Measurements from ENCODE around the gene CAVIN3. TPM values are rescaled to one million over a fixed set of nuclear protein-coding genes. Genes with fewer than 3 reads are reported as not detected.
A peak's percentile ranks its signal among the peaks of the same experiment; 100 is the strongest.

Gene CAVIN3
- total and polyA plus RNA-seq, 8 donors: 9.7 to 28.7 (median 16.0) TPM

DNA sequence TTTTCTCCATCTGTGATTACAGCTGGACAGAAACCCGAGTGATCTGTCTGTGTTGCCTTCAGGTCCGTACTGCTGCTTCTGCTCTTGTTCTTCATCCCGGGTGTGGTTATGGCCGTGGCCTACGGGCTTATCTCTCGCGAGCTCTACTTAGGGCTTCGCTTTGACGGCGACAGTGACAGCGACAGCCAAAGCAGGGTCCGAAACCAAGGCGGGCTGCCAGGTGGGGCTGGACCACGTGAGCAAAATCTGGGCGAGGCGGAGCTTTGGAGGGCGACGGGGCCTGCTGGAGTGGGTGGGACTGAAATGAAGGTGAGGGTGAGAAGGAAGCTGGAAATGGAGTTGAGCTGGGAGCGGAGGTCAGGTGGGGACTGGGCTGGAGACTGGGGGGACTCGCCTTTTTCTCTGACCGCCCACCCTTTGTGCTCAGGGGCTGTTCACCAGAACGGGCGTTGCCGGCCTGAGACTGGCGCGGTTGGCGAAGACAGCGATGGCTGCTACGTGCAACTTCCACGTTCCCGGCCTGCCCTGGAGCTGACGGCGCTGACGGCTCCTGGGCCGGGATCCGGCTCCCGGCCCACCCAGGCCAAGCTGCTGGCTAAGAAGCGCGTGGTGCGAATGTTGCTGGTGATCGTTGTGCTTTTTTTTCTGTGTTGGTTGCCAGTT, 49.6 kb downstream of the CAVIN3 start:
- Histone ChIP-seq H3K27ac (no peak overlapping the region), H3K36me3 (peaks cover 0 to 9% (median 0%) of the 10 kb centered on the region in 3 donors), H3K4me1 (no peaks in the 10 kb centered on the region), H3K27me3 (no peaks in the 10 kb centered on the region), H3K9me3 (no peaks in the 10 kb centered on the region), H3K4me3 (no peak overlapping the region)
- DNase-seq (peak in 2 of 6 donors; percentile 31 to 62), FAIRE-seq (no peak), ATAC-seq (no peak)
- TF ChIP-seq, protein P1, sequence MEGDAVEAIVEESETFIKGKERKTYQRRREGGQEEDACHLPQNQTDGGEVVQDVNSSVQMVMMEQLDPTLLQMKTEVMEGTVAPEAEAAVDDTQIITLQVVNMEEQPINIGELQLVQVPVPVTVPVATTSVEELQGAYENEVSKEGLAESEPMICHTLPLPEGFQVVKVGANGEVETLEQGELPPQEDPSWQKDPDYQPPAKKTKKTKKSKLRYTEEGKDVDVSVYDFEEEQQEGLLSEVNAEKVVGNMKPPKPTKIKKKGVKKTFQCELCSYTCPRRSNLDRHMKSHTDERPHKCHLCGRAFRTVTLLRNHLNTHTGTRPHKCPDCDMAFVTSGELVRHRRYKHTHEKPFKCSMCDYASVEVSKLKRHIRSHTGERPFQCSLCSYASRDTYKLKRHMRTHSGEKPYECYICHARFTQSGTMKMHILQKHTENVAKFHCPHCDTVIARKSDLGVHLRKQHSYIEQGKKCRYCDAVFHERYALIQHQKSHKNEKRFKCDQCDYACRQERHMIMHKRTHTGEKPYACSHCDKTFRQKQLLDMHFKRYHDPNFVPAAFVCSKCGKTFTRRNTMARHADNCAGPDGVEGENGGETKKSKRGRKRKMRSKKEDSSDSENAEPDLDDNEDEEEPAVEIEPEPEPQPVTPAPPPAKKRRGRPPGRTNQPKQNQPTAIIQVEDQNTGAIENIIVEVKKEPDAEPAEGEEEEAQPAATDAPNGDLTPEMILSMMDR (IDR thresholded peaks at IDR 0.05): no peak
- 93 to 94% methylated on average over 41 of the region's 41 CpGs for WGBS, 2 donors
- intact Hi-C loops (cut with DNase I): no loop called here

DNA sequence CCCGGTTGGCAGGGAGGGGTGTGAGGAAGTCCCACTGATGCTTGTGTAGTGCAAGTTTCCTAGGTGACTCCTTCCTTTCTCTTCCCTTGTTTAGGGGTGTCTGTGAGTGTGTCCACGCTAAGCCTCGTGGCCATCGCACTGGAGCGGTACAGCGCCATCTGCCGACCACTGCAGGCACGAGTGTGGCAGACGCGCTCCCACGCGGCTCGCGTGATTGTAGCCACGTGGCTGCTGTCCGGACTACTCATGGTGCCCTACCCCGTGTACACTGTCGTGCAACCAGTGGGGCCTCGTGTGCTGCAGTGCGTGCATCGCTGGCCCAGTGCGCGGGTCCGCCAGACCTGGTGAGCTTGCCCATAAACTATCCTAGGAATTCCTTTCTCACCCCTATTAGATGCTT, 50.3 kb downstream of the CAVIN3 start:
- Histone ChIP-seq H3K27me3 (no peaks in the 10 kb centered on the region), H3K4me3 (no peak overlapping the region), H3K9me3 (no peaks in the 10 kb centered on the region), H3K36me3 (peaks cover 0 to 9% (median 0%) of the 10 kb centered on the region in 3 donors), H3K27ac (no peak overlapping the region), H3K4me1 (no peaks in the 10 kb centered on the region)
- peak in 1 of 6 donors; percentile 68 for DNase-seq
- intact Hi-C loops (cut with DNase I): no loop called here
- TF ChIP-seq, protein P1 (IDR thresholded peaks at IDR 0.05): no peak
- FAIRE-seq: no peak
- 85 to 86% methylated on average over 24 of the region's 24 CpGs for WGBS, 2 donors
- peak in 1 of 4 donors; percentile 46 for ATAC-seq

Other genes with a start within 250 kb of the CAVIN3 start
- not detected for gene OR56B4, start 212.8 kb downstream of the CAVIN3 start, total RNA-seq
- gene OR56B4, start 212.8 kb downstream of the CAVIN3 start, polyA plus RNA-seq: not detected
- gene OR52B2, start 150.2 kb downstream of the CAVIN3 start, total RNA-seq: not detected
- gene OR52B2, start 150.2 kb downstream of the CAVIN3 start, polyA plus RNA-seq: not detected
- gene OR52W1, start 121.3 kb downstream of the CAVIN3 start, total RNA-seq: not detected
- not detected for gene OR52W1, start 121.3 kb downstream of the CAVIN3 start, polyA plus RNA-seq
- gene C11orf42, start 114.9 kb downstream of the CAVIN3 start, total RNA-seq: not detected
- gene C11orf42, start 114.9 kb downstream of the CAVIN3 start, polyA plus RNA-seq: not detected
- 10 to 100 TPM; 13.0 to 28.1 (median 18.4) TPM for gene FHIP1B, start 85.9 kb downstream of the CAVIN3 start, total RNA-seq
- gene FHIP1B, start 85.9 kb downstream of the CAVIN3 start, polyA plus RNA-seq: 10 to 100 TPM; 74.3 to 82.9 TPM
- under 1 TPM; 0.12 to 0.28 (median 0.22) TPM for gene CNGA4, start 81.4 kb downstream of the CAVIN3 start, total RNA-seq
- gene CNGA4, start 81.4 kb downstream of the CAVIN3 start, polyA plus RNA-seq: under 1 TPM; 0.14 to 0.46 TPM
- 10 to 100 TPM in 2 of 6 donors, 1 to 10 TPM in 4; 1.3 to 19.7 (median 3.1) TPM for gene CCKBR, start 60.7 kb downstream of the CAVIN3 start, total RNA-seq
- 1 to 10 TPM; 2.5 to 7.7 TPM for gene CCKBR, start 60.7 kb downstream of the CAVIN3 start, polyA plus RNA-seq
- gene SMPD1, start 70.0 kb upstream of the CAVIN3 start, total RNA-seq: 10 to 100 TPM; 19.4 to 32.3 (median 28.4) TPM
- 10 to 100 TPM; 30.6 to 62.0 TPM for gene SMPD1, start 70.0 kb upstream of the CAVIN3 start, polyA plus RNA-seq
- 10 to 100 TPM; 11.4 to 23.0 (median 13.9) TPM for gene APBB1, start 98.6 kb upstream of the CAVIN3 start, total RNA-seq
- 10 to 100 TPM; 22.7 to 69.3 TPM for gene APBB1, start 98.6 kb upstream of the CAVIN3 start, polyA plus RNA-seq
- gene HPX, start 120.5 kb upstream of the CAVIN3 start, total RNA-seq: 1 to 10 TPM in 5 of 6 donors, under 1 TPM in 1; 0.91 to 4.1 (median 1.8) TPM
- gene HPX, start 120.5 kb upstream of the CAVIN3 start, polyA plus RNA-seq: 1 to 10 TPM; 4.2 to 5.2 TPM
- 10 to 100 TPM in 1 of 6 donors, 1 to 10 TPM in 5; 5.2 to 13.7 (median 6.8) TPM for gene TRIM3, start 153.4 kb upstream of the CAVIN3 start, total RNA-seq
- 10 to 100 TPM; 16.5 to 30.8 TPM for gene TRIM3, start 153.4 kb upstream of the CAVIN3 start, polyA plus RNA-seq
- gene ARFIP2, start 160.8 kb upstream of the CAVIN3 start, total RNA-seq: 10 to 100 TPM; 30.5 to 44.9 (median 35.0) TPM
- gene ARFIP2, start 160.8 kb upstream of the CAVIN3 start, polyA plus RNA-seq: 10 to 100 TPM; 53.7 to 92.0 TPM
- gene TIMM10B, start 161.0 kb upstream of the CAVIN3 start, total RNA-seq: 10 to 100 TPM; 11.8 to 20.9 (median 16.1) TPM
- 10 to 100 TPM in 1 of 2 donors, 1 to 10 TPM in 1; 8.2 to 19.4 TPM for gene TIMM10B, start 161.0 kb upstream of the CAVIN3 start, polyA plus RNA-seq
- gene DNHD1, start 176.8 kb upstream of the CAVIN3 start, total RNA-seq: 1 to 10 TPM; 1.9 to 4.3 (median 3.2) TPM
- 10 to 100 TPM in 1 of 2 donors, 1 to 10 TPM in 1; 9.5 to 11.2 TPM for gene DNHD1, start 176.8 kb upstream of the CAVIN3 start, polyA plus RNA-seq